ENCODE data around the gene JARID2. TPM values are rescaled to one million over a fixed set of nuclear protein-coding genes. Genes with fewer than 3 reads are reported as not detected.

Gene JARID2
- total and polyA plus RNA-seq, 9 of the 15 experiments (the other 6 are each of a cell fraction or from before 2014, with no cell fraction given), result 5.0 to 29.0 (median 15.6) TPM

GRCh38 chr6:15296735-15297134 lies 50.9 kb downstream of the JARID2 start (continued):
- TF ChIP-seq CTCFL (IDR thresholded peaks at IDR 0.05; ENCODE audit: borderline replicate concordance, insufficient read depth, low read depth, low read length, poor library complexity, severe bottlenecking) (no peak), PYGO2 (tag; IDR thresholded peaks at IDR 0.05) (no peak), ZNF175 (CRISPR knock-in tag; IDR thresholded peaks at IDR 0.05; ENCODE audit: low read depth) (no peak), TSHZ1 (CRISPR knock-in tag; IDR thresholded peaks at IDR 0.05) (no peak), SOX6 (IDR thresholded peaks at IDR 0.05) (no peak), USF2 (CRISPR knock-in tag; IDR thresholded peaks at IDR 0.05) (no peak), ZBTB11 (CRISPR knock-in tag; IDR thresholded peaks at IDR 0.05) (no peak), THAP7 (CRISPR knock-in tag; IDR thresholded peaks at IDR 0.05) (no peak), NR1H2 (CRISPR knock-in tag; IDR thresholded peaks at IDR 0.05) (no peak), ATF1 (CRISPR knock-in tag; IDR thresholded peaks at IDR 0.05) (no peak), ATF1 (tag; IDR thresholded peaks at IDR 0.05) (peak; percentile 21; the same call in 1 of the 2 replicates), ZNF184 (CRISPR knock-in tag; IDR thresholded peaks at IDR 0.05) (no peak), MECOM (CRISPR knock-in tag; IDR thresholded peaks at IDR 0.05) (peak; percentile 53; the same call in 1 of the 2 replicates), DPF2 (IDR thresholded peaks at IDR 0.05) (peak; percentile 52; the same call in 1 of the 2 replicates), PKNOX1 (IDR thresholded peaks at IDR 0.05) (peak; percentile 17; the same call in 1 of the 2 replicates), KDM4B (IDR thresholded peaks at IDR 0.05; ENCODE audit: borderline replicate concordance in 2 of 2, low read depth in 1 of 2) (no peak)

Measured in K562 (cell line).